ENCODE data around the gene GRN.

- TF ChIP-seq ZBTB7A (IDR thresholded peaks at IDR 0.05; ENCODE audit: low read depth) (no peak), YY1 (IDR thresholded peaks at IDR 0.05; ENCODE audit: low read depth) (no peak), USF1 (IDR thresholded peaks at IDR 0.05) (no peak)
These were observed 35.6 kb upstream of the GRN start for GRCh38 chr17:44309472-44309871.
